ENCODE results near the gene REST. TPM values are rescaled to one million over a fixed set of nuclear protein-coding genes. Genes with fewer than 3 reads are reported as not detected.

Gene REST
- total RNA-seq, 1 donor from 2014 or later: 86.8 TPM

DNA sequence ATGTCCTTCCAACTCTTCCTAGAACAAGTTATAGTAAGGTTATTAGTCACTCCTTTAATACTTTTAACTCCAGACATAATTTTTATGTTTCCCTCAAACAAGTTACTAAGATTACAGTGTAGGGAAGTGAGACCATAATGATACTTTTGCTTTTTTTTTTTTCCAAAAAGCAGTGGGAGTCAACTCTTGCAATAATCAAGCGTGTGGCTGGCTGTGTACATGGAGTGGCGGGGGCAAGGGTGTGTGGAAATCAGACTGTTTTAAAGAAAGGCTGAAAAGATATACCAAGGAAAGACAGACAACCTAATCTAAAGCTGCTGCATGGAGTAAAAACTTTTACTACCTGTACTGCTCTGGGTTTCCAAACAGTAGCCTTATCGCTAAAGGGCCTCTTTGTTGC is 65.6 kb downstream of the REST start:
- Mint-ChIP-seq H3K36me3 (peaks cover 42% of the 10 kb centered on the region), H3K4me3 (no peak overlapping the region), H3K9me3 (peaks cover 19% of the 10 kb centered on the region), H3K4me1 (peaks cover 20% of the 10 kb centered on the region), H3K27me3 (ENCODE audit: low read depth) (no peaks in the 10 kb centered on the region), H3K27ac (no peak overlapping the region)
- TF ChIP-seq, protein P1, sequence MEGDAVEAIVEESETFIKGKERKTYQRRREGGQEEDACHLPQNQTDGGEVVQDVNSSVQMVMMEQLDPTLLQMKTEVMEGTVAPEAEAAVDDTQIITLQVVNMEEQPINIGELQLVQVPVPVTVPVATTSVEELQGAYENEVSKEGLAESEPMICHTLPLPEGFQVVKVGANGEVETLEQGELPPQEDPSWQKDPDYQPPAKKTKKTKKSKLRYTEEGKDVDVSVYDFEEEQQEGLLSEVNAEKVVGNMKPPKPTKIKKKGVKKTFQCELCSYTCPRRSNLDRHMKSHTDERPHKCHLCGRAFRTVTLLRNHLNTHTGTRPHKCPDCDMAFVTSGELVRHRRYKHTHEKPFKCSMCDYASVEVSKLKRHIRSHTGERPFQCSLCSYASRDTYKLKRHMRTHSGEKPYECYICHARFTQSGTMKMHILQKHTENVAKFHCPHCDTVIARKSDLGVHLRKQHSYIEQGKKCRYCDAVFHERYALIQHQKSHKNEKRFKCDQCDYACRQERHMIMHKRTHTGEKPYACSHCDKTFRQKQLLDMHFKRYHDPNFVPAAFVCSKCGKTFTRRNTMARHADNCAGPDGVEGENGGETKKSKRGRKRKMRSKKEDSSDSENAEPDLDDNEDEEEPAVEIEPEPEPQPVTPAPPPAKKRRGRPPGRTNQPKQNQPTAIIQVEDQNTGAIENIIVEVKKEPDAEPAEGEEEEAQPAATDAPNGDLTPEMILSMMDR (IDR thresholded peaks at IDR 0.05; ENCODE audit: unreplicated experiment): no peak
- no peak for DNase-seq (ENCODE audit: low spot score in 2 of 2, unreplicated experiment in 2 of 2)

DNA sequence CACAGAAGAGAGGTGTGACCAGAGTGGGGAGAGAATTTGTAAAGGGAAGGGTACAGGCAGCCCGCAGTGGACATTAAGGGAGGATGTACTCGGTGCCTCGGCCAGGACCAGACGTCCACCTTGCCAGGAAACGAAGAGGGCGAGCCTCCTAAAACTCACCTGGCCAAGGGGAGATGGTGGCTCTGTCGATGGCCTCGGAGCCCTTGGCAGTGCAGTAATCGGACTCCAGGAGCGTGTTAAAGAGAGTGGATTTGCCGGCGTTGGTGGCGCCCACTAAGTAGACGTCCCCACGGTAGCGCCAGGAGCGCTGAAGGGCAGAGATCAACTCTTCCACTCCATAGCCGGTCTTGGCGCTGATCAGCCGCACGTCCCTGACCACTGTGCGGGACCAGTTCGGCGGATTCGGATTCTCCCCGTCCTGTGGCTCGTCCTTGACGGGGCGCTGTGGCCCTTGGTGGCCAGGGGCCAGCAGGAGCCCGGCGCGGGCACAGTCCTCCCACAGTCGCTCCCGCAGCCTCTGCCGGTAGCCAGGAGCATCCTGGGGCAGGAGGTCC is 68.7 kb downstream of the REST start:
- Mint-ChIP-seq H3K36me3 (peaks cover 27% of the 10 kb centered on the region), H3K9me3 (peaks cover 19% of the 10 kb centered on the region), H3K4me3 (peak overlapping the region; percentile 95), H3K4me1 (peaks cover 39% of the 10 kb centered on the region), H3K27ac (peak overlapping the region; percentile 74), H3K27me3 (ENCODE audit: low read depth) (no peaks in the 10 kb centered on the region)
- TF ChIP-seq, protein P1 (IDR thresholded peaks at IDR 0.05; ENCODE audit: unreplicated experiment): no peak
- no peak for DNase-seq (ENCODE audit: low spot score in 2 of 2, unreplicated experiment in 2 of 2)

DNA sequence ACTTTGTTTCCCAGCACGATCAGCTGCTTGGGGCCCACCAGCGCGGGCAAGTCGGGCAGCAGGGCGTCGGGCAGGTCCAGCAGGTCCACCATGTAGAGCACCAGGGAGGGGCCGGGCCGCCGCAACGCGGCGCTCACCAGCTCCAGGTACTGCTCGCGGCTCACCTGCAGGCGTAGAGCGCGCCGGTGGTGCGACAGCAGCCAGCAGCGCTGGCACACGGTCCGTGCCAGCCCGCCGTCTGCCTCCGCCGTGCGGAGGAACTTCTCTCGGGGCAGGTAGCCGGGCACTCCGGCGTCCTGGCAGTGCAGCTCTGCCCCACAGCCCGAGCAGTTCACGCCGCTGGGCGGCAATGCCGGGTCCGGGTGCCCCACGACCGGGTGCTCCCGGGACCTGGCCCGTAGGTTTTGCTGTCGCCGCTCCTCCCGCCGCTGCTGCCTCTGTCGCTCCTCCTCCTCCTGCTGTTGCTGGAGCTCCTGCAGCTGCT is 69.2 kb downstream of the REST start:
- H3K4me3 Mint-ChIP-seq: peak overlapping the region; percentile 95
- DNase-seq (ENCODE audit: low spot score in 2 of 2, unreplicated experiment in 2 of 2): peak; percentile 27 to 65
- H3K27me3 Mint-ChIP-seq (ENCODE audit: low read depth): no peaks in the 10 kb centered on the region
- peaks cover 19% of the 10 kb centered on the region for H3K9me3 Mint-ChIP-seq
- TF ChIP-seq, protein P1 (IDR thresholded peaks at IDR 0.05; ENCODE audit: unreplicated experiment): no peak
- peaks cover 23% of the 10 kb centered on the region for H3K36me3 Mint-ChIP-seq
- H3K27ac Mint-ChIP-seq: peak overlapping the region; percentile 95
- peaks cover 45% of the 10 kb centered on the region for H3K4me1 Mint-ChIP-seq

DNA sequence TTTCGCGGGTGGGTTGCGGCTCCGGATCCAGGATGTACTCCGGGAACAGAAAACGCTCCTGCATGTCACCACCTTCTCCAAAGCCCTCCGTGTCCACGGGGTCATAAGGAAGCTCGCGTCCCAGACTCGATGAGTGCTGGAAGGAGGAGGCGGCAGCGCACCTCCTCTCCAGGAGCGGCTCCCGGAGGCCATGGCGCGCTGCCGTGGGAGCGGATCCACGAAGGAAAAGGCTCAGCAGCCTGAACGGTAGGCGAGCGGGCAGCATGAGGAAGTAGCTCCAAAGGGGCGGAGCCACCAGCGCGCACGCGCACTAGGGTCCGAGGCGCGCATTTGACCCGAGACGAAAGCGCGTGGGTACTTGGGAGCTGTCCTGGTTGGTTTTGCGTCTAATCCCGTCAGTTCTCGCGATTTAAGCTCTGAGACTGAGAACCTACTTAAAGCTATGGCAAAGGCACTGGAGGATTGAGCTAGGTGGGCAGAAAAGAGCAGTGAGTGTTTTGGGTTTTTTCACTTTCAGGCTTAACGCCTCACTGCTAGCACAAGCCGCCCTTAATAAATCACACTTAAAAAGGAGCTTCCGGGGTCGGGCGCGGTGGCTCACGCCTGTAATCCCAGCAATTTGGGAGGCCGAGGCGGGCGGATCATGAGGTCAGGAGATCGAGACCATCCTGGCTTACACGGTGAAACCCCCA is 69.8 kb downstream of the REST start, which contains the start of gene NOA1:
NOA1 (minus strand) TSS at position 286 of the 692 bp plus-strand sequence; CDS start at position 265, 21 bp downstream.
- DNase-seq (ENCODE audit: low spot score in 2 of 2, unreplicated experiment in 2 of 2): peak; percentile 90 to 99
- TF ChIP-seq, protein P1 (IDR thresholded peaks at IDR 0.05; ENCODE audit: unreplicated experiment): no peak
- Mint-ChIP-seq H3K36me3 (peaks cover 17% of the 10 kb centered on the region), H3K4me1 (peaks cover 48% of the 10 kb centered on the region), H3K4me3 (peak within 1 kb of the TSS; percentile 95), H3K27ac (peak within 1 kb of the TSS; percentile 100), H3K27me3 (ENCODE audit: low read depth) (no peaks in the 10 kb centered on the region), H3K9me3 (peaks cover 15% of the 10 kb centered on the region)

DNA sequence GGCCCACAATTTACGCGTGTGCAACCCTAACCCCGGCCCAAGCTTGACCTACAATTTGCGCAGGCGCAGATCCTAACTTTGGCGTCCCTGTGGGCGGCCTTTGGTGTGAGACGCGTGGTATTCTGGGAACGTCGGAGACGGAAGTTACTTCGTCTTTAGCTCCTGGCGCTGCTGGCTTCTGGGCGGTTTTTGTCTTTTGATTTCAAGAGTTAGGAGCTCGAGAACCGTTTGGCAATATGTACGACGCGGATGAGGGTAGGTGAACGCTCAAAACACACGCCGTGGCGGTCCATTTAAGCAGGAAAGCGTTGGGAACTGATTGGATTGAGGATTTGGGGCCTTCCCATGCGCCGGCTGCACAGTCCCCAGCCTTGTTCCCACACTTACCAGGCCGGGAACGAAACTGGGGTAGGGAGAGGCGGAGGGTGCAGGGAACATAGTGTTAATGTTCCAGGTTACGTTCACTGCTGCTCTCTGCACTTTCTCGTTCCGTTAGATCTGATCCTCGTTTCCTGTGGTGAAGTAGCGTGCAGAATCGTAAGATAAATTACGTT is 71.1 kb downstream of the REST start, which contains the start of gene POLR2B:
POLR2B (plus strand) TSS at position 147 of the 554 bp plus-strand sequence; CDS start at position 237, 90 bp downstream.
- Mint-ChIP-seq H3K9me3 (peaks cover 4% of the 10 kb centered on the region), H3K27me3 (ENCODE audit: low read depth) (no peaks in the 10 kb centered on the region), H3K36me3 (peaks cover 4% of the 10 kb centered on the region), H3K27ac (peak within 1 kb of the TSS; percentile 100), H3K4me1 (peaks cover 47% of the 10 kb centered on the region), H3K4me3 (peak within 1 kb of the TSS; percentile 95)
- DNase-seq (ENCODE audit: low spot score in 2 of 2, unreplicated experiment in 2 of 2): peak; percentile 66 to 81
- TF ChIP-seq, protein P1 (IDR thresholded peaks at IDR 0.05; ENCODE audit: unreplicated experiment): no peak

Data from mesothelial cell of epicardium (in vitro differentiated cells).